Effector memory CD4-positive, alpha-beta T cell (primary cell): Measurements from ENCODE around the gene DUSP28.
"Not testable (repeated sequence)": the region's sequence is repeated elsewhere in the genome, so short reads cannot be mapped to it uniquely, and the experiment has no call there.

Experiments
- DNase-seq, 3 donors: peaks; one replicate each; pipeline ENCODE4 v3.0.0-alpha.2; 2020
- H3K27ac ChIP-seq: 2 replicates; pipeline ENCODE4 v1.7.0; 2013; ENCODE audit warnings: mild to moderate bottlenecking, low read length, moderate library complexity; ENCODE audit not compliant: insufficient read depth, poor library complexity, severe bottlenecking
- H3K27me3 ChIP-seq: replicated peaks from 2 replicates; pipeline ENCODE4 v1.7.0; 2013; ENCODE audit warnings: mild to moderate bottlenecking, low read length; ENCODE audit not compliant: insufficient read depth, control insufficient read depth, poor library complexity, severe bottlenecking
- H3K36me3 ChIP-seq: 2 replicates; pipeline ENCODE4 v1.7.0; 2013; ENCODE audit warnings: mild to moderate bottlenecking, low read length, moderate library complexity; ENCODE audit not compliant: control insufficient read depth, insufficient read depth
- H3K4me1 ChIP-seq: 2 replicates; pipeline ENCODE4 v1.7.0; 2013; ENCODE audit warnings: low read length, mild to moderate bottlenecking; ENCODE audit not compliant: control insufficient read depth, insufficient read depth, poor library complexity, severe bottlenecking
- H3K4me3 ChIP-seq: 2 replicates; pipeline ENCODE4 v1.7.0; 2013; ENCODE audit warnings: low read length, low read depth, mild to moderate bottlenecking; ENCODE audit not compliant: insufficient read depth, poor library complexity, severe bottlenecking
- H3K9me3 ChIP-seq: 2 replicates; pipeline ENCODE4 v1.7.0; 2013; ENCODE audit warnings: mild to moderate bottlenecking, low read length, moderate library complexity; ENCODE audit not compliant: control insufficient read depth

Gene DUSP28

DNA sequence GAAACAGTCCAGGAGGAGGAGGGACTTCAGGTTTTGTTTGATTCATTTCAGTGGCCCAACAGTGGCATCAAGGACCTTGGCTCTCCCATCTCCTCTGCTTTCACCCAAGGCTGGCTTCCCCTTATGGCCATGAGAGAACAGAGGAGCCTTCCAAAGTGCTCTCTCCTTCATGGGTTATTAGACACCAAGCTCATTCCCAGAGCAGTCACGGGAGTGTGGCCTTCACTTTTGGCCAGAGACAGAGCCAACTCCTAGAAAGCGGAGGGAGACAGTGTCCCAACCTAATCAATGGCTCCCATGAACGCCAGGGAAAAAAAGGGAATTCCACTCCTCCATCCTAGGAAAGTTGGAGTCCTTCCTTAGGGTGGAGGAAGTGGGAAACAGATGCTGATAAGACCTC lies 871 bp upstream of the DUSP28 start:
- no peak overlapping the region for H3K4me3 ChIP-seq
- no peaks in the 10 kb centered on the region for H3K9me3 ChIP-seq
- H3K27ac ChIP-seq, result no peak overlapping the region
- no peak for DNase-seq
- no peaks in the 10 kb centered on the region for H3K27me3 ChIP-seq
- H3K36me3 ChIP-seq, result peaks cover 13% of the 10 kb centered on the region
- H3K4me1 ChIP-seq, result peaks cover 57% of the 10 kb centered on the region

DNA sequence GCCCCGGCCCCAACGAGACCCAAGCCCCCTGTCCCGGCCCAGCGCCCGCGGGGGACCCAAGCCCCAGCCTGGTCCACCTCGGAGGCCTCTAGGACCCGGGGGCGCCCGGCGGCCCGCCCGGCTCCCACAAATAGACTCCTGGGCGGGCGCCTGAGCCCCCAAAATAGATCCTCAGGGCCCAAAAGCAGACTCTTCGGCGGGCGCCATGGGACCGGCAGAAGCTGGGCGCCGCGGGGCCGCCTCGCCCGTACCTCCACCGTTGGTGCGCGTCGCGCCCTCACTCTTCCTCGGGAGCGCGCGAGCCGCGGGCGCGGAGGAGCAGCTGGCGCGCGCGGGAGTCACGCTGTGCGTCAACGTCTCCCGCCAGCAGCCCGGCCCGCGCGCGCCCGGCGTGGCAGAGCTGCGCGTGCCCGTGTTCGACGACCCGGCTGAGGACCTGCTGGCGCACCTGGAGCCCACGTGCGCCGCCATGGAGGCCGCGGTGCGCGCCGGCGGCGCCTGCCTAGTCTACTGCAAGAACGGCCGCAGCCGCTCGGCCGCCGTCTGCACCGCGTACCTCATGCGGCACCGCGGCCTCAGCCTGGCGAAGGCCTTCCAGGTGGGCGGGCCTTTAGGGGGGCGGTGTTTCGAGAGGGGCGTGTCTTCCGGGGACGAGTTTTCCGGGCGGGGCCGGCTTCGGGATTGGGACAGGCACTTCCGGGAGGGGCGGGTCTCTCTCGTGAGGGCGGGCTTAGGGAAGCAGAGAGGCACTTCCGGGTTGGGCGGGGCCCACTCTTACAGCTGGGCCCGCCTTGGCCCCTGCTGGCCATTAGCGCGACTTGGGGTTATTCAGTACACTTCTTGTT lies 545 bp downstream of the DUSP28 start:
- peaks cover 2% of the 10 kb centered on the region for H3K36me3 ChIP-seq
- H3K4me3 ChIP-seq, result peak overlapping the region; percentile 72
- peak; percentile 98 to 100 (median 100) for DNase-seq
- peak overlapping the region; percentile 95 for H3K27ac ChIP-seq
- peaks cover 71% of the 10 kb centered on the region for H3K4me1 ChIP-seq
- no peaks in the 10 kb centered on the region for H3K9me3 ChIP-seq
- H3K27me3 ChIP-seq, result no peaks in the 10 kb centered on the region

DNA sequence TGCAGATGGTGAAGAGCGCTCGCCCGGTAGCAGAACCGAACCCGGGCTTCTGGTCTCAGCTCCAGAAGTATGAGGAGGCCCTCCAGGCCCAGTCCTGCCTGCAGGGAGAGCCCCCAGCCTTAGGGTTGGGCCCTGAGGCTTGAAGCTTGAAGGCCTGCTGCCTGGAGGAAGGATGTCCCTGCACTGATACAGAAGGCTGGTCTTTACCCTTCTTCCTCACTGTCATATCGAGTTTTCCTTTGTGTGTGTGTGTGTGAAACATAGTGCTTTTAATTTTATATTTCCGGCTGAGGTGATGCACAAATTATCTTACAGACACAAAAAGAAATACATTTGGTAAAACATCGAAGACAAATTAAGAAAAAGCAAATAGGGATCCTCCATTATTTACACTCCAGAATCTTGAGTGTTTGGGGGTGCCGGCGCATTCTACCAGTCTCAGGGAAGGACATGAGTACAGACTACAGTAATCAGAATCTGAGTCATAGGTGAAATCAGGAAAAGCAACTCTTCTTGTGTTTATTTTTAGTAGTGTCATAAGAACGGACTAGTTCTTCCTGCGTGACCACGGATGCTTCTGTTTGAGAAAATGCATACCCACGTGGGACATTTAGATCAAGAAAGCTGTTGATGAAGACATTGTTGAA lies 1.3 kb downstream of the DUSP28 start:
- no peaks in the 10 kb centered on the region for H3K27me3 ChIP-seq
- no peak for DNase-seq
- peaks cover 75% of the 10 kb centered on the region for H3K4me1 ChIP-seq
- peak overlapping the region; percentile 95 for H3K27ac ChIP-seq
- no peaks in the 10 kb centered on the region for H3K9me3 ChIP-seq
- H3K4me3 ChIP-seq, result peak overlapping the region; percentile 72
- H3K36me3 ChIP-seq, result no peaks in the 10 kb centered on the region

DNA sequence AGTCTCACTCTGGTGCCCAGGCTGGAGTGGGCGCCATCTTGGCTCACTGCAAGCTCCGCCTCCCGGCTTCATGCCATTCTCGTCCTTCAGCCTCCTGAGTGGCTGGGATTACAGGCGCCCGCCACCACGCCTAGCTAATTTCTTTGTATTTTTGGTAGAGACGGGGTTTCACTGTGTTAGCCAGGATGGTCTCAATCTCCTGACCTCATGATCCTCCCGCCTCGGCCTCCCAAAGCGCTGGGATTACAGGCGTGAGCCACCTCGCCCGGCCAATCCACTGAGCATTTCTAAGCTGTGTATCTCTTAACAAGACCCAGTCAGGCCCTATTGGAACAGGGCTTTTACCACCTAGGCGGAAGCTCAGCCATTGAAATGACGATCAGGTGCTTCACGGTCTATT lies 3.1 kb downstream of the DUSP28 start:
- not testable (repeated sequence) for DNase-seq, H3K9me3 ChIP-seq, H3K27ac ChIP-seq, H3K27me3 ChIP-seq, H3K4me3 ChIP-seq, H3K36me3 ChIP-seq
- H3K4me1 ChIP-seq, result peaks cover 79% of the 10 kb centered on the region

DNA sequence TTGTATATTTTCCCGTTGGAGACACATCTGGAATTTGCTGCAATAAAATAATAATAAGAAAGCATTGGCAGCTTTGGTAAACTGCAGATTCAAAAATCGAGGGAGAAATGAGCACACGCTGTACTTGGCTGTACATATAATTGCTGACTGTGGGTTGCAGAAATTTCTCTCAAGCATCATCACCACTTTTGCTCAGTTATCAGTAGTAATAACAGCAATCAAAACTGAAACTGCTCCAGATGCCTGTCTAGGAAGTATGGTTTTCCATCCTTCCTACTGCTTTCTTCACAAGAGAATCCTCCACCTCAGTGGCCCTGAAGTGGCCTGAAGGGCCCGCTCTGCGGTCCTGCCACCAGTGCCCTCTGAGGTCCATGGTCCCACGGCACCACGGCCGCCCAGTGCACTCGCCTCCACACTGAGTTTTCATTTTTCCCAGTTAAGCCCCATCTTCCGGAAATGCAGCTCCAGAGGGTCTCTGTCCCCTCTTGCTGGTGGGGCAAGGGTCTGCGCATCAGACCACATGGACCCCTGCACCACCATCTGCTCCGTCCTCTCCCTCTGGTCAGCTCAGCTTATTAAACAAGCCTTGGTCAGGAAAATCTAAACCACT lies 3.9 kb downstream of the DUSP28 start:
- no peaks in the 10 kb centered on the region for H3K27me3 ChIP-seq
- H3K36me3 ChIP-seq, result no peaks in the 10 kb centered on the region
- no peak overlapping the region for H3K4me3 ChIP-seq
- H3K4me1 ChIP-seq, result peaks cover 78% of the 10 kb centered on the region
- DNase-seq, result no peak
- peak overlapping the region; percentile 95 for H3K27ac ChIP-seq
- H3K9me3 ChIP-seq, result no peaks in the 10 kb centered on the region

DNA sequence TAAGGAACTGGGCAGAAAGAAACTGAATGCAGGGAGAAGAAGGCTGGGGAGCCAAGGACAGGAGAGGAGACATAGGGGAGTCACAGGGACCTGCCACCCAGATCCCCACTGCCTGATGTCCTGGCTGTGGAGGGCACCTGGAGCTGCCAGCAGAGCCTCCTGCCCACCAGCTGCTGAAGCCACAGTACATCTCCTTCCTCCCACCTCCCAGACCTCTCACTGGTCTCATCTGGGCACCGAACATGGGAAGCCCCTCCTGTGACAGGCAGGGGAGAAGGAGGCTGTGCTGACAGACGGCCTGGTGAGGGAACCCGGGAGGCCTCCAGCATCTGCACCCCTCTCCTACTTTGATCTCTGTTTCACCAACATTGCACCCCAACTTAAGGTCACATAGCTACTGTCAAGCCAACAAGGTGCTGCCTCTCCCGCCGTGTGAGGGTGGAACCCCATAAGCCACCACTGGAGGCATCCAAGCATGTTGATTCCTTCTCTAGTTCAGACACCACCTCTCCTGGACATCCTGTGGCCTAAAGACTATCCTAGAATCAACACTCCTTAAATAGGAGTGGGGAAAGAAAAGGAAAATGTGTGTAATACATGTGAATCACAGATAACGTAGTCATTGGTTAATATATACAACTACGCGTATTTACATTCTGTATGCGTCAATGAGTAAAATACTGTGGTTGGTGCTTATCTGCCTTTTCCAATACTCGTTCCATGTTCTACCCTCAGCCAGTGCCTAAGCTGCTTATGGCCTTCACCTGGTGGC lies 4.6 kb downstream of the DUSP28 start:
- no peaks in the 10 kb centered on the region for H3K9me3 ChIP-seq
- H3K4me3 ChIP-seq, result peak overlapping the region; percentile 51
- peak overlapping the region; percentile 95 for H3K27ac ChIP-seq
- peaks cover 78% of the 10 kb centered on the region for H3K4me1 ChIP-seq
- no peaks in the 10 kb centered on the region for H3K27me3 ChIP-seq
- no peak for DNase-seq
- H3K36me3 ChIP-seq, result no peaks in the 10 kb centered on the region

DNA sequence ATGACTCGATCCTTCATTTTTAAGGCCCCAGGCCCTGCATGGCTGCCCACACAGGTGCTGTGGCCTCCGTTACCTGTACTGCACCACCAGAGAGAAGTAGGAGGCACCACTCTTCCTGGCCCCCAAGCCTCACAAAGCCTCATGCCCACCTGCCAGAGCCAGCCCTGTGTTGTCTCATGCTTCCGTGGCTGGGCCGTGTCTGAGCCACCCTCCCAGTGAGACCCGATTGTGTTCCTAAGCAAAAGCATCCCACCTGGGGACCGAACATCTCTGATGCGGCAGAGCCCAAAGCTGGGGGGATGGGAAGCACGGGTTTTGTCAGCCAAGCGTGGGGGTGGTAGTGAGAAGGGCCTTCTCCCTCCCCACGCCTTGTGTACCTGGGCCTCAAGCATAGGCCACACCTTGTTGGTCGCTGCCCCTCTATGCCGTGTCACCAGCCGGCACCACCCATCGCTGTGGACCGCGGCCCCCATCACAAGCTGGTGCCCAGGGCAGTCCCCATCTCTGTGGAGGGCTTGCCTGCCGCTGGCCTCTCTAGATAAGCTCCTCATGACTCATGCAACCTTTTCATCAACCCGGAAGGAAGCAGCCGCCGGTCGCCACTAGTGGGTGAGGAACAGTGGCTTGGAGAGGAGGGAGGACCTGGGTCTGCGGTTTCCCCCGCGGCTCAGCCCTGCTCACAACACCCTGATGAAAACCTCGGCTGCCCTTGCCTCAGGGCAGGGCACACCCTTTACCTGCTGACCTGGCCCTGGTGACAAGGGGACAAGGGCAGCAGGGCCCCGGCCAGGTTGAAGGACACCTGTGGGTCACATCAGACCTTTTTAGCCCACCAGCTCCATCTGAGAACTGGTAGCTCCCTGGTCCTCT lies 5.4 kb downstream of the DUSP28 start:
- Histone ChIP-seq H3K4me3 (peak overlapping the region; percentile 51), H3K9me3 (no peaks in the 10 kb centered on the region), H3K36me3 (no peaks in the 10 kb centered on the region), H3K27ac (peak overlapping the region; percentile 95), H3K27me3 (no peaks in the 10 kb centered on the region), H3K4me1 (peaks cover 81% of the 10 kb centered on the region)
- DNase-seq, result peak; percentile 90 to 95 (median 92)

DNA sequence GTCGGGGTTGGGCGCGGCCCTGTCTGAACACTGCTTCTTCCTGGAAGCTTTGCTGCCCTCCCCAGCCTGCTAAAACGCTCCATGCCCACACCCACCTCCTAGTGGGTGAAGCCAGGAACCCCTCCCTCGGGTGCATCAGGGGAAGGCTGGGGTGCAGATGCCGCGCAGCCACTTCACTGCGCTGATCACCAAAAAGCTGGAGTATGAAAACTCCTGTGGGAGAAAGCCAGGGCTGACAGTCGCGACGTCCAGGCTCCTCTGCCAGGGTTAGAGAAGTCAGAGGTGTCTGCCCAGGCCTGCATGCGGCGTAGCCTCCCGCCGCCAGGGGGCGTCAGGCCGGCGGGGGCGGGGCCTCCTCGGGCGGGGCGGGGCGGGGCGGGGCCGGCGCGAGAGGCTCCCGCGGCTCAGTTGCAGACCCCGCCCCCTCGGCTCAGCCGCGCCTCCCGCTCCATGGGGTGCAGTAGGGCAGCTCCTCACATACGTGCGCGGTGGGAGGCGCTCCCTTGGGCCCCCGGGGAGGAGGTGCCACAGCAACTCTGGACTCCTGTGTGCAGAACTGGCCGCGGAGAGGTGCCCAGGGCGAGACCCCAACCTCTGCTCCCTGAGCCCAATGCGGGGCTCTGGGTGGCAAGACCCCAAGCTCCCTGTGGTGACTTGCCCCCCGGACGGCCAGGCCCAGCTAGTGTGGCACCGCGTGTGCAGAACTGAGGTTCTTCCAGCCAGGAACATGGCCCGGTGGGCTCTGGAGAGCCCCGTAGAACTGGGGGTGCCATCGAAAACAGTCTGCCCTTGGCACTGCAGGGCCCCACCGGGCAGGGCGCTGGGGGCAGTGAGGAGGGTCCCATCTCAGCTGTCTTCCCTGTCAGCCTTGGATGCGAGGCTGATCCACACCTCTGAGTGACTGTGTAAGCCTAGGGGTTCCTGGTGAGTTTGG lies 6.3 kb downstream of the DUSP28 start:
- H3K9me3 ChIP-seq, result no peaks in the 10 kb centered on the region
- H3K4me1 ChIP-seq, result peaks cover 85% of the 10 kb centered on the region
- peak overlapping the region; percentile 63 for H3K4me3 ChIP-seq
- peak overlapping the region; percentile 95 for H3K27ac ChIP-seq
- H3K36me3 ChIP-seq, result peaks cover 3% of the 10 kb centered on the region
- no peaks in the 10 kb centered on the region for H3K27me3 ChIP-seq
- peak; percentile 90 to 93 (median 92) for DNase-seq
